Ecto neural progenitor cell (in vitro differentiated cells): ENCODE data around the gene GDPD3.
A peak's percentile ranks its signal among the peaks of the same experiment; 100 is the strongest.

ENCODE experiments used
- DNase-seq: peaks from one replicate; pipeline ENCODE4 v3.0.0-alpha.2; 2018; ENCODE audit warnings: low spot score

The GDPD3 gene

GRCh38 chr16:30095166-30096078, 17.9 kb downstream of the GDPD3 start:
- no peak for DNase-seq

- DNase-seq = peak; percentile 70
Measured at GRCh38 chr16:30094541-30095165, 18.7 kb downstream of the GDPD3 start.

- peak; percentile 80 for DNase-seq
Measured at GRCh38 chr16:30092373-30093010, 20.8 kb downstream of the GDPD3 start.

GRCh38 chr16:30091474-30092372, 21.6 kb downstream of the GDPD3 start, which contains the start of gene TBX6:
Gene TBX6, minus strand, starts transcription at chr16:30091924. Its CDS starts 731 bp downstream, at chr16:30091193.
- DNase-seq = peak; percentile 96

- no peak for DNase-seq
Measured at GRCh38 chr16:30090610-30091331, 22.6 kb downstream of the GDPD3 start.

- no peak for DNase-seq
Measured at GRCh38 chr16:30088832-30089624, 24.3 kb downstream of the GDPD3 start.

GRCh38 chr16:30088237-30088831, 25.0 kb downstream of the GDPD3 start:
- DNase-seq = no peak

GRCh38 chr16:30087181-30087898, 26.0 kb downstream of the GDPD3 start:
- DNase-seq = no peak

- no peak for DNase-seq
Measured at GRCh38 chr16:30086291-30087140, 26.8 kb downstream of the GDPD3 start.

GRCh38 chr16:30085820-30086219, 27.5 kb downstream of the GDPD3 start:
- DNase-seq = no peak

GRCh38 chr16:30085247-30085646, 28.1 kb downstream of the GDPD3 start:
- no peak for DNase-seq

GRCh38 chr16:30084816-30085159, 28.5 kb downstream of the GDPD3 start:
- DNase-seq = no peak

- no peak for DNase-seq
Measured at GRCh38 chr16:30084096-30084815, 29.1 kb downstream of the GDPD3 start.

- no peak for DNase-seq
Measured at GRCh38 chr16:30083216-30084055, 29.9 kb downstream of the GDPD3 start.

- no peak for DNase-seq
Measured at GRCh38 chr16:30082545-30083090, 30.7 kb downstream of the GDPD3 start.

- no peak for DNase-seq
Measured at GRCh38 chr16:30079480-30079879, 33.9 kb downstream of the GDPD3 start.
